ENCODE data around the gene NCLN.
"Not testable (repeated sequence)": the region's sequence is repeated elsewhere in the genome, so short reads cannot be mapped to it uniquely, and the experiment has no call there.

Gene NCLN

DNA sequence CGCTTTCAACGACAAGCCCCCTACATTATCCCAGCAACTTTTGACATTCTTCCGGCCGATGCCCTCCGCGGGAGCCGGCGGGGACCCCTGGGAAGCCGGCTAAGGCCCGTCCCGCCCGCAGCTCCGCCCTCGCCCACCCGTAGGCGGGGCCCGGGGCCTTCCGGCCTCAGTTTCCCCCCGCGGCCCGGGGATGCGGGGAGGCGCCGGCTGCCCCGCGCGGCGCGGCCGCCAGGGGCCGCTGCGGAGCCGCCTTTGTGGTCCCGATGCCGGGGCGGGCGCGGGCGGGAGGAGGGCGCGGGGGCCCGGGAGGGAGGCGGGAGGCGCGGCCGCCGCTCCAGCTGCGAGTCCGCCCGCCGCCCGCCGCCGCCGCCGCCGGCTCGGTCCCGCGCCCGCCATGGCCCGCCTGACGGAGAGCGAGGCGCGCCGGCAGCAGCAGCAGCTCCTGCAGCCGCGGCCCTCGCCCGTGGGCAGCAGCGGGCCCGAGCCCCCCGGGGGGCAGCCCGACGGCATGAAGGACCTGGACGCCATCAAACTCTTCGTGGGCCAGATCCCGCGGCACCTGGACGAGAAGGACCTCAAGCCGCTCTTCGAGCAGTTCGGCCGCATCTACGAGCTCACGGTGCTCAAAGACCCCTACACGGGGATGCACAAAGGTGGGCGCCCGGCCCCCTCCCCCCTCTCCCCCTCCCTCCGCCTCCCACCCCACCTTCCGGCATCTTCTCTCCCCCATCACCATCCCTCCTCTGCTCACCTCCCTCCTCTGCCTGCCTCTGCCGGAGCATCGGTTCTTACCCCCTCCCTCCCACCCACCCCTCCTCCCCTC lies 38.8 kb downstream of the NCLN start, which contains the start of gene CELF5:
Gene CELF5, plus strand, starts transcription at position 316 of the 823 bp plus-strand sequence. Its CDS starts 79 bp downstream, at position 395.
- no peak within 1 kb of the TSS for H3K4me3 ChIP-seq (ENCODE audit: low read length)

GRCh38 chr19:3225169-3225485 lies 39.4 kb downstream of the NCLN start:
- no peak overlapping the region for H3K4me3 ChIP-seq (ENCODE audit: low read length)
- no peaks in the 10 kb centered on the region for H3K36me3 ChIP-seq (ENCODE audit: control insufficient read depth, insufficient read depth, low read length, severe bottlenecking)
- H3K9me3 ChIP-seq (ENCODE audit: control insufficient read depth, low read length), result no peaks in the 10 kb centered on the region
- peaks cover 36% of the 10 kb centered on the region for H3K27me3 ChIP-seq (replicated peaks; ENCODE audit: control insufficient read depth, insufficient read depth, low read length)
- DNase-seq (ENCODE audit: low read depth), result no peak
- H3K4me1 ChIP-seq (ENCODE audit: control insufficient read depth, insufficient read depth, low read length), result no peaks in the 10 kb centered on the region
- H3K9ac ChIP-seq (ENCODE audit: low read length), result no peak overlapping the region

More for the DNA sequence above, 38.8 kb downstream of the NCLN start, which contains the start of gene CELF5:
- no peaks in the 10 kb centered on the region for H3K9me3 ChIP-seq (ENCODE audit: control insufficient read depth, low read length)
- no peaks in the 10 kb centered on the region for H3K4me1 ChIP-seq (ENCODE audit: control insufficient read depth, insufficient read depth, low read length)
- DNase-seq (ENCODE audit: low read depth), result peak; percentile 82
- peaks cover 30% of the 10 kb centered on the region for H3K27me3 ChIP-seq (replicated peaks; ENCODE audit: control insufficient read depth, insufficient read depth, low read length)
- H3K36me3 ChIP-seq (ENCODE audit: control insufficient read depth, insufficient read depth, low read length, severe bottlenecking), result no peaks in the 10 kb centered on the region
- H3K9ac ChIP-seq (ENCODE audit: low read length), result no peak within 1 kb of the TSS

DNA sequence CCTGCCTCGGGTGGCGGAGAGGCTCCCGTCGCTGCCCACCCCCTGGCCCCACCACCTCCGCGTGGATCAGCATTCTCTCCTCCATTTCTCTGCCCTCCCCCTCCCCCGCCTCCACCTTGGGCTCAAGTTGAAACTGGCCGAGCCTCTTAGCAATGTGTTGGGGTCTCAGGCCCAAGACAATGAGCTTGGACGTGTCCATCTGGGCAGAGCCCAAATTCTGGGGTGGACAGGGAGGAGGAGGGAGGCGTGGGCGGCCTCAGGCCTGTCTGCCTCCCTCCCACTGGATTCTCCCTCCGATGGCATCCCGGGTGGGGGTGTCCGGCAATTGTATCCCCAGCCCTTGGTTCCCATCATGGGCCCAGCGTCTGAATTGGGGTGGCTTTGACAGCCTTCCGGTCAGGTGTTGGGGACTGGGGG lies 40.0 kb downstream of the NCLN start:
- DNase-seq (ENCODE audit: low read depth), result no peak
- Histone ChIP-seq H3K9me3 (ENCODE audit: control insufficient read depth, low read length) (no peaks in the 10 kb centered on the region), H3K4me1 (ENCODE audit: control insufficient read depth, insufficient read depth, low read length) (no peaks in the 10 kb centered on the region), H3K4me3 (ENCODE audit: low read length) (no peak overlapping the region), H3K36me3 (ENCODE audit: control insufficient read depth, insufficient read depth, low read length, severe bottlenecking) (no peaks in the 10 kb centered on the region), H3K27me3 (replicated peaks; ENCODE audit: control insufficient read depth, insufficient read depth, low read length) (peaks cover 42% of the 10 kb centered on the region), H3K9ac (ENCODE audit: low read length) (no peak overlapping the region)

DNA sequence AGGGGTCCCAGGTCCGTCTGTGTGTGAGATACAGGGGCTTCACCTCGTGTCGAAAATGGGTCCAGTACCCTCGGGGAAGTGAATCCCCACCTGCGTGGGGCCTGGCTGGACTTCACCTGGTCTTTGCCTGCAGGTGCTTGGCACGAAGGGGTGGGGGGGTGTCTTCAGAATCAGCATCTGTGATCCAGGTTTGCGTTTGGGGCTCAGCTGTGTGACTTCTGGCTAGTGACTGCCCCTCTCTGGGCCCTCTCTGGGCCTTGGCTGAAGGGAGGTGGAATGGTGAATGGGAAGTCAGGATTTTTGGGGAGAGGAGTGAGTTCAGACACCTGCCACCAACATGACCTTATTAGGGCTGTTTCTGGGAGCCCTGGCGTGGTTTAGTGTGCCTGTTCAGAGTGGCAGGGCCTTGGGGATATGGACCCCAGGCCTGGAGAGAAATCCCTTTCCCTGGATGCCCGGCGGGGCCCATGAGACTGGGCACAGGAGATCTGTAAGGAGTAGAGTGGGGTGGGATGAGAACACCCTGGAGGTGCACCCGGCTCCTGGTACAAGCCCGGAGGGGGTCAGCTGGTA lies 41.4 kb downstream of the NCLN start:
- no peaks in the 10 kb centered on the region for H3K9me3 ChIP-seq (ENCODE audit: control insufficient read depth, low read length)
- no peaks in the 10 kb centered on the region for H3K36me3 ChIP-seq (ENCODE audit: control insufficient read depth, insufficient read depth, low read length, severe bottlenecking)
- H3K4me1 ChIP-seq (ENCODE audit: control insufficient read depth, insufficient read depth, low read length), result no peaks in the 10 kb centered on the region
- H3K27me3 ChIP-seq (replicated peaks; ENCODE audit: control insufficient read depth, insufficient read depth, low read length), result peaks cover 48% of the 10 kb centered on the region
- H3K4me3 ChIP-seq (ENCODE audit: low read length), result no peak overlapping the region
- no peak for DNase-seq (ENCODE audit: low read depth)
- no peak overlapping the region for H3K9ac ChIP-seq (ENCODE audit: low read length)

DNA sequence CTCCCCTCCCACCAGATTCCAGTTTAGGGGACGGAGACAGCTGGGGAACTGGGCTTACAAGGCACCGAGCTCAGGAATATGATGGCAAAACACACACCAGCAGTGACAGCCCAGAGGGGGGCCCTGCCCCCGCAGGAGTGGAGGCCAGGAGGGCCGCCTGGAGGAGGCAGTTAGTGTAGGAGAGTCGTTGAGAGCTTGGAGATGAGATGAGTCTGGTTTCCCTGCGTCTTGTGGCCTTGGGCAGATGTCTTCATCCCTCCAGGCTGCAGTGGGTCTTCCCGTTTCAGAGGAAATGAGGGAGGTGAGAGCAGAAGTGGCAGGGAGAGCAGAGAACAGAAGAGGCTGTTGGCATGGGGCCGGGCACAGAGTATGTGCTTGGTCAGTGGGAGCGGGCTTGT lies 43.6 kb downstream of the NCLN start:
- H3K4me1 ChIP-seq (ENCODE audit: control insufficient read depth, insufficient read depth, low read length), result no peaks in the 10 kb centered on the region
- no peak for DNase-seq (ENCODE audit: low read depth)
- H3K4me3 ChIP-seq (ENCODE audit: low read length), result no peak overlapping the region
- no peaks in the 10 kb centered on the region for H3K36me3 ChIP-seq (ENCODE audit: control insufficient read depth, insufficient read depth, low read length, severe bottlenecking)
- no peaks in the 10 kb centered on the region for H3K9me3 ChIP-seq (ENCODE audit: control insufficient read depth, low read length)
- peaks cover 49% of the 10 kb centered on the region for H3K27me3 ChIP-seq (replicated peaks; ENCODE audit: control insufficient read depth, insufficient read depth, low read length)
- H3K9ac ChIP-seq (ENCODE audit: low read length), result no peak overlapping the region

- Histone ChIP-seq H3K4me3 (ENCODE audit: low read length) (no peak overlapping the region), H3K9ac (ENCODE audit: low read length) (no peak overlapping the region), H3K36me3 (ENCODE audit: control insufficient read depth, insufficient read depth, low read length, severe bottlenecking) (no peaks in the 10 kb centered on the region), H3K9me3 (ENCODE audit: control insufficient read depth, low read length) (no peaks in the 10 kb centered on the region), H3K4me1 (ENCODE audit: control insufficient read depth, insufficient read depth, low read length) (no peaks in the 10 kb centered on the region), H3K27me3 (replicated peaks; ENCODE audit: control insufficient read depth, insufficient read depth, low read length) (peaks cover 55% of the 10 kb centered on the region)
- DNase-seq (ENCODE audit: low read depth), result no peak
Observed at GRCh38 chr19:3229888-3230496, 44.3 kb downstream of the NCLN start.

GRCh38 chr19:3231288-3231687 lies 45.6 kb downstream of the NCLN start:
- Histone ChIP-seq H3K4me1 (ENCODE audit: control insufficient read depth, insufficient read depth, low read length) (no peaks in the 10 kb centered on the region), H3K36me3 (ENCODE audit: control insufficient read depth, insufficient read depth, low read length, severe bottlenecking) (no peaks in the 10 kb centered on the region), H3K4me3 (ENCODE audit: low read length) (no peak overlapping the region), H3K27me3 (replicated peaks; ENCODE audit: control insufficient read depth, insufficient read depth, low read length) (peaks cover 58% of the 10 kb centered on the region), H3K9me3 (ENCODE audit: control insufficient read depth, low read length) (no peaks in the 10 kb centered on the region), H3K9ac (ENCODE audit: low read length) (no peak overlapping the region)
- no peak for DNase-seq (ENCODE audit: low read depth)

- no peaks in the 10 kb centered on the region for H3K9me3 ChIP-seq (ENCODE audit: control insufficient read depth, low read length)
- H3K4me3 ChIP-seq (ENCODE audit: low read length), result no peak overlapping the region
- H3K9ac ChIP-seq (ENCODE audit: low read length), result no peak overlapping the region
- no peaks in the 10 kb centered on the region for H3K36me3 ChIP-seq (ENCODE audit: control insufficient read depth, insufficient read depth, low read length, severe bottlenecking)
- no peaks in the 10 kb centered on the region for H3K4me1 ChIP-seq (ENCODE audit: control insufficient read depth, insufficient read depth, low read length)
- DNase-seq (ENCODE audit: low read depth), result no peak
- H3K27me3 ChIP-seq (replicated peaks; ENCODE audit: control insufficient read depth, insufficient read depth, low read length), result peaks cover 51% of the 10 kb centered on the region
Observed at GRCh38 chr19:3233116-3233515, 47.4 kb downstream of the NCLN start.

GRCh38 chr19:3233831-3234230 lies 48.1 kb downstream of the NCLN start:
- no peak for DNase-seq (ENCODE audit: low read depth)

GRCh38 chr19:3234800-3235199 lies 49.1 kb downstream of the NCLN start:
- Histone ChIP-seq H3K27me3 (replicated peaks; ENCODE audit: control insufficient read depth, insufficient read depth, low read length) (peaks cover 46% of the 10 kb centered on the region), H3K9me3 (ENCODE audit: control insufficient read depth, low read length) (no peaks in the 10 kb centered on the region), H3K36me3 (ENCODE audit: control insufficient read depth, insufficient read depth, low read length, severe bottlenecking) (no peaks in the 10 kb centered on the region), H3K4me1 (ENCODE audit: control insufficient read depth, insufficient read depth, low read length) (no peaks in the 10 kb centered on the region), H3K9ac (ENCODE audit: low read length) (no peak overlapping the region), H3K4me3 (ENCODE audit: low read length) (no peak overlapping the region)
- DNase-seq (ENCODE audit: low read depth), result no peak

More at GRCh38 chr19:3233831-3234230, 48.1 kb downstream of the NCLN start:
- H3K27me3 ChIP-seq (replicated peaks; ENCODE audit: control insufficient read depth, insufficient read depth, low read length), result peaks cover 54% of the 10 kb centered on the region
- H3K9ac ChIP-seq (ENCODE audit: low read length), result no peak overlapping the region
- H3K9me3 ChIP-seq (ENCODE audit: control insufficient read depth, low read length), result no peaks in the 10 kb centered on the region
- H3K36me3 ChIP-seq (ENCODE audit: control insufficient read depth, insufficient read depth, low read length, severe bottlenecking), result no peaks in the 10 kb centered on the region
- no peaks in the 10 kb centered on the region for H3K4me1 ChIP-seq (ENCODE audit: control insufficient read depth, insufficient read depth, low read length)
- no peak overlapping the region for H3K4me3 ChIP-seq (ENCODE audit: low read length)

DNA sequence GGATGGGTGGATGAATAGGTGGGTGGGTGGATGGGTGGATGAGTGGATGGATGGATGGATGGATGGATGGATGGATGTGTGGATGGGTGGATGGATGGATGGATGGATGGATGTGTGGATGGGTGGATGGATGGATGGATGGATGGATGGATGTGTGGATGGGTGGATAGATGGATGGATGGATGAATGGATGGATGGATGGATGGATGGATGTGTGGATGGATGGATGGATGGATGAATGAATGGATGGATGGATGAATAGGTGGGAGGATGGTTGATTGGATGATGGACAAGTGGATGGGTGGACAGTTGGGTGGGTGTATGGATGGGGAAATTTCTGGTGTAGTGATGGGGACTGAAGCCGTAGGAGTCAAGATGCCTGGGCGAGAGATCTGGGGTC lies 49.9 kb downstream of the NCLN start:
- peaks cover 41% of the 10 kb centered on the region for H3K27me3 ChIP-seq (replicated peaks; ENCODE audit: control insufficient read depth, insufficient read depth, low read length)
- not testable (repeated sequence) for DNase-seq (ENCODE audit: low read depth); H3K9ac ChIP-seq (ENCODE audit: low read length); H3K36me3 ChIP-seq (ENCODE audit: control insufficient read depth, insufficient read depth, low read length, severe bottlenecking); H3K4me1 ChIP-seq (ENCODE audit: control insufficient read depth, insufficient read depth, low read length); H3K9me3 ChIP-seq (ENCODE audit: control insufficient read depth, low read length); H3K4me3 ChIP-seq (ENCODE audit: low read length)
